H9 (cell line): ENCODE data around the gene DMD. TPM values are rescaled to one million over a fixed set of nuclear protein-coding genes. Genes with fewer than 3 reads are reported as not detected.

Experiments
- DNase-seq: peaks from one replicate; pipeline ENCODE4 v3.0.0-alpha.2; 2017
- H2AFZ ChIP-seq: one replicate; pipeline ENCODE4 v1.6.1; 2013; ENCODE audit warnings: mild to moderate bottlenecking, low read length, control low read depth, moderate library complexity
- H2AK5ac ChIP-seq: 2 replicates; pipeline ENCODE4 v1.6.1; 2013; ENCODE audit warnings: low read length, control low read depth, mixed read lengths; ENCODE audit not compliant: insufficient read length
- H2BK120ac ChIP-seq: one replicate; pipeline ENCODE4 v1.6.1; 2013; ENCODE audit warnings: low read depth, mild to moderate bottlenecking, low read length, control low read depth, inconsistent platforms; ENCODE audit not compliant: poor library complexity, severe bottlenecking
- H2BK12ac ChIP-seq: 2 replicates; pipeline ENCODE4 v1.6.1; 2013; ENCODE audit warnings: low read length, control low read depth, mixed read lengths, low read depth; ENCODE audit not compliant: insufficient read length
- H2BK15ac ChIP-seq: 2 replicates; pipeline ENCODE4 v1.6.1; 2013; ENCODE audit warnings: low read depth, low read length, control low read depth
- H2BK20ac ChIP-seq: one replicate; pipeline ENCODE4 v1.6.1; 2013; ENCODE audit warnings: low read depth, mild to moderate bottlenecking, low read length, control low read depth, inconsistent platforms; ENCODE audit not compliant: poor library complexity, severe bottlenecking
- H2BK5ac ChIP-seq: 2 replicates; pipeline ENCODE4 v1.6.1; 2013; ENCODE audit warnings: low read length, control low read depth, mixed read lengths; ENCODE audit not compliant: insufficient read length
- H3K14ac ChIP-seq: 2 replicates; pipeline ENCODE4 v1.6.1; 2013; ENCODE audit warnings: low read length, control low read depth; ENCODE audit not compliant: insufficient read depth
- H3K18ac ChIP-seq: 2 replicates; pipeline ENCODE4 v1.6.1; 2013; ENCODE audit warnings: low read depth, mild to moderate bottlenecking, mixed read lengths, low read length, control low read depth; ENCODE audit not compliant: insufficient read length
- H3K23ac ChIP-seq: 2 replicates; pipeline ENCODE4 v1.6.1; 2013; ENCODE audit warnings: low read length, control low read depth, mixed read lengths, low read depth; ENCODE audit not compliant: insufficient read length
- H3K23me2 ChIP-seq: 2 replicates; pipeline ENCODE4 v1.6.1; 2013; ENCODE audit warnings: low read depth, mild to moderate bottlenecking, mixed read lengths, low read length, control low read depth; ENCODE audit not compliant: insufficient read length, poor library complexity, severe bottlenecking
- H3K27ac ChIP-seq: 2 replicates; pipeline ENCODE4 v1.5.1; 2013; ENCODE audit warnings: low read length, control low read depth, mixed read lengths, low read depth; ENCODE audit not compliant: insufficient read length
- H3K27me3 ChIP-seq: 2 replicates; pipeline ENCODE4 v1.6.1; 2013; ENCODE audit warnings: low read length, control low read depth, inconsistent platforms; ENCODE audit not compliant: insufficient read depth
- H3K4ac ChIP-seq: 2 replicates; pipeline ENCODE4 v1.6.1; 2013; ENCODE audit warnings: low read depth, mild to moderate bottlenecking, control low read depth, inconsistent platforms, low read length, moderate library complexity
- H3K4me1 ChIP-seq: 2 replicates; pipeline ENCODE4 v1.6.1; 2013; ENCODE audit warnings: low read length, control low read depth, inconsistent platforms; ENCODE audit not compliant: insufficient read depth
- H3K4me2 ChIP-seq: 2 replicates; pipeline ENCODE4 v1.6.1; 2013; ENCODE audit warnings: low read length, control low read depth, mixed read lengths; ENCODE audit not compliant: insufficient read length, insufficient read depth
- H3K56ac ChIP-seq: 2 replicates; pipeline ENCODE4 v1.6.1; 2013; ENCODE audit warnings: low read depth, mild to moderate bottlenecking, mixed read lengths, low read length, control low read depth; ENCODE audit not compliant: insufficient read length
- H3K79me1 ChIP-seq: 2 replicates; pipeline ENCODE4 v1.6.1; 2013; ENCODE audit warnings: low read depth, mild to moderate bottlenecking, moderate library complexity, low read length, control low read depth, inconsistent platforms; ENCODE audit not compliant: insufficient read depth, poor library complexity, severe bottlenecking
- H3K79me2 ChIP-seq: 2 replicates; pipeline ENCODE4 v1.6.1; 2013; ENCODE audit warnings: low read length, control low read depth, inconsistent platforms; ENCODE audit not compliant: insufficient read depth
- H3K9ac ChIP-seq: 2 replicates; pipeline ENCODE4 v1.6.1; 2013; ENCODE audit warnings: low read length, control low read depth, mixed read lengths; ENCODE audit not compliant: insufficient read length; ENCODE audit errors: extremely low read depth
- H3K9me3 ChIP-seq: one replicate; pipeline ENCODE4 v1.6.1; 2013; ENCODE audit warnings: low read depth, low read length, inconsistent platforms; ENCODE audit not compliant: control insufficient read depth
- H3T11ph ChIP-seq: one replicate; pipeline ENCODE4 v1.6.1; 2013; ENCODE audit warnings: mild to moderate bottlenecking, low read length, control low read depth, inconsistent platforms
- H4K20me1 ChIP-seq: one replicate; pipeline ENCODE4 v1.6.1; 2013; ENCODE audit not compliant: control insufficient read depth, insufficient read length, insufficient read depth
- H4K5ac ChIP-seq: 2 replicates; pipeline ENCODE4 v1.6.1; 2013; ENCODE audit warnings: low read depth, mild to moderate bottlenecking, mixed read lengths, low read length, control low read depth; ENCODE audit not compliant: insufficient read length
- H4K8ac ChIP-seq: replicated peaks from 2 replicates; pipeline ENCODE4 v1.6.1; 2013; ENCODE audit warnings: low read length, control low read depth, mixed read lengths, low read depth; ENCODE audit not compliant: insufficient read length
- H4K91ac ChIP-seq: 2 replicates; pipeline ENCODE4 v1.6.1; 2013; ENCODE audit warnings: low read depth, mild to moderate bottlenecking, moderate library complexity, mixed read lengths, low read length, control low read depth; ENCODE audit not compliant: insufficient read length
- H3K27ac Mint-ChIP-seq, 3 experiments: 2 replicates in 2 of 3; 3 replicates in 1 of 3; pipeline ENCODE4 v1.8.0; 2020 to 2021; ENCODE audit warnings: mixed read lengths in 3 of 3, mild to moderate bottlenecking in 1 of 3, moderate library complexity in 1 of 3
- H3K27me3 Mint-ChIP-seq: 2 replicates; pipeline ENCODE4 v1.8.0; 2021; ENCODE audit warnings: low read depth, mild to moderate bottlenecking, moderate library complexity, mixed read lengths
- H3K36me3 Mint-ChIP-seq, 3 experiments: 2 replicates in 2 of 3; 3 replicates in 1 of 3; pipeline ENCODE4 v1.8.0; 2020 to 2021; ENCODE audit warnings: low read depth in 3 of 3, mixed read lengths in 3 of 3; ENCODE audit not compliant: insufficient read depth in 1 of 3
- H3K4me1 Mint-ChIP-seq, 2 experiments: 2 replicates each; pipeline ENCODE4 v1.8.0; 2020; ENCODE audit warnings: mixed read lengths in 2 of 2
- H3K4me3 Mint-ChIP-seq, 2 experiments: 2 replicates in 1 of 2; 3 replicates in 1 of 2; pipeline ENCODE4 v1.8.0; 2020 to 2021; ENCODE audit warnings: mild to moderate bottlenecking in 2 of 2, mixed read lengths in 2 of 2, moderate library complexity in 1 of 2
- H3K9me3 Mint-ChIP-seq, 2 experiments: 2 replicates in 1 of 2; 3 replicates in 1 of 2; pipeline ENCODE4 v1.8.0; 2020; ENCODE audit warnings: mild to moderate bottlenecking in 2 of 2, mixed read lengths in 2 of 2, moderate library complexity in 1 of 2
- CTCF ChIP-seq: fragments of 200-600 bp; sonication (generic); conservative IDR thresholded peaks from 3 replicates; pipeline ENCODE4 v1.8.0; 2021; ENCODE audit warnings: antibody characterized with exemption, mild to moderate bottlenecking
- WGBS: extraction: QIAGEN DNeasy Blood & Tissue Kit; methylation state at CpG from one replicate; pipeline ENCODE4 v1.1.7; 2013; ENCODE audit warnings: missing lambda C conversion rate, low lambda C conversion rate, mixed read lengths; ENCODE audit not compliant: insufficient read length; ENCODE audit errors: extremely low coverage; 5-methylcytosine and 5-hydroxymethylcytosine counted together
- total RNA-seq: library from RNA; stranded (reverse); gene quantifications from 2 replicates; pipeline ENCODE4 v1.2.1, GENCODE V29; 2021

DMD gene
- total RNA-seq, 1 experiment from 2014 or later: 3.8 TPM

GRCh38 chrX:31604629-31605221 lies 1606.6 kb downstream of the DMD start:
- Histone ChIP-seq H3K14ac (no peak overlapping the region), H3K9me3 (no peaks in the 10 kb centered on the region), H2AK5ac (no peak overlapping the region), H2AFZ (no peak overlapping the region), H2BK15ac (no peak overlapping the region), H3K27me3 (no peaks in the 10 kb centered on the region), H3K56ac (no peak overlapping the region), H3K4me1 (no peaks in the 10 kb centered on the region; the same call in 1 of the 2 replicates), H3K18ac (no peak overlapping the region), H3K23me2 (no peaks in the 10 kb centered on the region), H2BK120ac (no peak overlapping the region), H3T11ph (no peak overlapping the region), H3K79me1 (no peaks in the 10 kb centered on the region), H4K8ac (no peak overlapping the region), H3K9ac (no peak overlapping the region), H4K91ac (no peak overlapping the region), H2BK5ac (no peak overlapping the region), H2BK20ac (no peak overlapping the region), H3K4ac (no peak overlapping the region), H4K20me1 (no peaks in the 10 kb centered on the region), H3K4me2 (no peak overlapping the region), H3K27ac (no peak overlapping the region), H4K5ac (no peak overlapping the region), H3K23ac (no peak overlapping the region), H2BK12ac (no peak overlapping the region), H3K79me2 (no peaks in the 10 kb centered on the region)
- Mint-ChIP-seq H3K9me3 (peaks cover 41 to 46% of the 10 kb centered on the region in 2 experiments), H3K4me3 (no peak overlapping the region), H3K36me3 (no peaks in the 10 kb centered on the region), H3K4me1 (no peaks in the 10 kb centered on the region), H3K27me3 (no peaks in the 10 kb centered on the region), H3K27ac (no peak overlapping the region)
- WGBS: no CpG with 5 or more reads among the region's 3 CpGs
- TF ChIP-seq CTCF: no peak
- DNase-seq: no peak
